Hematopoietic multipotent progenitor cell (in vitro differentiated cells): ENCODE measurements around the gene TCEANC2. TPM values are rescaled to one million over a fixed set of nuclear protein-coding genes. Genes with fewer than 3 reads are reported as not detected.
A peak's percentile ranks its signal among the peaks of the same experiment; 100 is the strongest.
"Not testable (repeated sequence)": the region's sequence is repeated elsewhere in the genome, so short reads cannot be mapped to it uniquely, and the experiment has no call there.

Source experiments
- DNase-seq, 3 donors: peaks; one replicate each; pipeline ENCODE4 v3.0.0-alpha.2; 2011 to 2015; ENCODE audit warnings: low read depth in 2 of 3, low spot score in 2 of 3
- total RNA-seq: library from RNA; depleted of rRNA; stranded (reverse); fragments of >200 nt; gene quantifications from one replicate; pipeline ENCODE4 v1.2.3, GENCODE V29; 2012

Gene TCEANC2
- total RNA-seq, 1 donor = 7.5 TPM

GRCh38 chr1:54081306-54082270, 28.2 kb downstream of the TCEANC2 start:
- DNase-seq = peak in 2 of 3 donors; percentile 35 to 51

- no peak for DNase-seq
Measured at GRCh38 chr1:54084794-54085193, 31.4 kb downstream of the TCEANC2 start.

DNA sequence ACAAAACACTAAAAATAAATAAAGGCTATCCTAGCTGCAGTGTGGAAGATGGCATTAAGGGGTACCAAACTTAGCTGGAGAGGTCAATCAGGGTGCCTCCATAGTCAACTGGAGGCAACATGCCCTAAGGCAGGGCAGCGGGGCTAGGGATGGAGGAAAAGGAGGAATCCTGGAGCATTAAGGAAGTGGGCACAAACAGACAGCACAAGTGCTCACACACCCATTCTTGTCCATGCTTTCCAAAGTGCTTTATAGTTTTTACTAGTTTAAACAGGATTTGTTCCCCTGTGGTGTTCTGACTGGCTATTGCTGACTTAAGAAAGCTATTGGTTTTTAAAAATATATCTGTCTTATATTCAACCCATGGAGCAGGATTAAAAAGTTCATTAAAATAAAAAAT, 33.3 kb downstream of the TCEANC2 start:
- no peak for DNase-seq

DNA sequence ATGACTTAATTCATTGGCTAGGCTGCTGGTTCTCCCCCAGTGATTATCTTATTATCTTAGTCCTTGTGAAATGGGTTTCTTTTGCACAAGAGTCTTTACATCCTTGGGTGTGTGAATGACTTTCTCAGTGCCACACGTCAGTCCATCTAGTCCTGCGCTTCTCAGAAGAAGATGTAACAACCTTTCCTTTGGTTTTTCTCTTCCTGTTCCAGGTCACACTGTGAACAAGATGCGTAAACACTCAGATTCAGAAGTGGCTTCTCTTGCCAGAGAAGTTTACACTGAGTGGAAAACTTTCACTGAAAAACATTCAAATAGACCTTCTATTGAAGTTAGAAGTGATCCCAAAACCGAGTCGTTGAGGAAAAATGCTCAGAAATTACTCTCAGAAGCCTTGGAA, 35.0 kb downstream of the TCEANC2 start:
- no peak for DNase-seq

DNA sequence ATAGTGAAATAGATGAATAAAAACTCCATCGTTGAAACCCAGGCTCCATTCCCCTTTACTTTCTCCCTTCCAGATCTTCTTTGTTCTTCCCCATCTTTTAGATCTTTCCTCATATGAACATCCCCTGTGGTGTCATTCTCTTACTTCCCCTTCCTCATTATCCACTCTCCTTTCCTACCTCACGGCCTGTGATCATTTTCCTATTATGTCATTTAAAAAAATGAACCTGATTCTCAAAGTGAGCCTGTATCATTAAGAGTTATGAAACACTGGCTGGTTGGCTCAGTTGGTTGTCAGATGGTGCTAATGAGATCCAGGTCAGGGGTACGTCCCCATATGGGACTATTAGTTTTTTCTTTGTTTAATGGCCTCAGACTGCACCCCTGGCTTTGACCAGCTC, 38.3 kb downstream of the TCEANC2 start:
- DNase-seq = no peak

- no peak for DNase-seq
Measured at GRCh38 chr1:54094001-54094729, 40.8 kb downstream of the TCEANC2 start.

- not testable (repeated sequence) for DNase-seq
Measured at GRCh38 chr1:54094730-54095105, 41.3 kb downstream of the TCEANC2 start.

- DNase-seq = peak in 2 of 3 donors; percentile 67 to 86
Measured at GRCh38 chr1:54095546-54096226, 42.3 kb downstream of the TCEANC2 start.

DNA sequence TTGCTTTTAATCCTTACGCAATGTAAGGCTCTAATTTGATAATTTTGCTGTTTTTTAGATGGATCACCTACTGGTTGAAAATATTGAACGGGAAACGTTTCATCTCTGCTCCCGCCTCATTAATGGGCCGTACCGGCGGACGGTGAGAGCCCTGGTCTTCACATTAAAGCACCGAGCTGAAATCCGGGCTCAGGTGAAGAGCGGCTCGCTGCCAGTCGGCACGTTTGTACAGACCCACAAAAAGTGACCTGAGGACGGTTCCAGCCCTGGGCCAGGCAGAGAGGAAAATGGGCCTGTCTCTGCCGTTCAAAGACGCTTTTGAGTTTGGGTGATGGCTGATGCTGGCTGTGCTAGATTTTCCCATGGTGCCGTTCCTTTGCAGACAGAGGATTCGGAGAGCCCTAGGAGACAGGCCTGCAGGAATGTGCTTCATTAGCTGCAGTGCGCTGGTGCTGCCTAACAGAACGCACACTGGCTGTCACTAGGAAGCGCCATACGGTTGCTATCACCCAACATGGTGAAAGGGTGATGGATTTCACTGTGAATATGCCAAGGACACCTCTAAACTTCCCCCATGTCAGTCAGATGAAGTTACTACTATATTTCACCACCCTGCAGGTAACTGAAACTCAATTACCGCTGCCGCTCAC, 42.9 kb downstream of the TCEANC2 start:
- DNase-seq = peak in 1 of 3 donors; percentile 19

GRCh38 chr1:54096877-54097240, 43.5 kb downstream of the TCEANC2 start:
- peak in 2 of 3 donors; percentile 27 to 31 for DNase-seq

- peak in 1 of 3 donors; percentile 17 for DNase-seq
Measured at GRCh38 chr1:54099061-54099610, 45.7 kb downstream of the TCEANC2 start.

GRCh38 chr1:54100500-54100899, 47.1 kb downstream of the TCEANC2 start:
- no peak for DNase-seq

- DNase-seq = no peak
Measured at GRCh38 chr1:54103414-54103813, 50.0 kb downstream of the TCEANC2 start.

GRCh38 chr1:54104613-54105012, 51.2 kb downstream of the TCEANC2 start:
- not testable (repeated sequence) for DNase-seq

GRCh38 chr1:54105080-54105479, 51.7 kb downstream of the TCEANC2 start:
- DNase-seq = no peak

DNA sequence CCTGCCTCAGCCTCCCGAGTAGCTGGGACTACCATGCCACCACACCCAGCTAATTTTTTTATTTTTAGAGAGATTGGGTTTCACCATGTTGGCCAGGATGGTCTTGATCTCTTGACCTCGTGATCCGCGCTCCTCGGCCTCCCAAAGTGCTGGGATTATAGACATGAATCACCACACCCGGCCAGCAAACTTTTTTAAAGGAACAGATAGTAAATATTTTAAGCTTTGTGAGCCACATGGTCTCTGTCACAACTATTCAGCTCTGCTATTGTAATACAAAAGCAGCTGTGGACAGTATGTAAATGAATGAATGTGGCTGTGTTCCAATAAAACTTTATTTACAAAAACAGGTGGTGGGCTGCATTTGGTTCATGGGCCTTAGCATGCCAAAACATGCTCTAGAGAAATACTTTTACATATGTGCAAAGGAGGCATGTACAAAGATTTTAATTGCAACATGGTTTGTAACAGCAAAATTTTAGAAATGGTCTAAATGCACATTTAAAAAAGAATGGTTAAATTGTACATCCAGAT, 52.4 kb downstream of the TCEANC2 start:
- DNase-seq = no peak

- DNase-seq = peak in 2 of 3 donors; percentile 17 to 38
Measured at GRCh38 chr1:54107131-54107530, 53.7 kb downstream of the TCEANC2 start.

- no peak for DNase-seq
Measured at GRCh38 chr1:54108156-54108555, 54.7 kb downstream of the TCEANC2 start.

DNA sequence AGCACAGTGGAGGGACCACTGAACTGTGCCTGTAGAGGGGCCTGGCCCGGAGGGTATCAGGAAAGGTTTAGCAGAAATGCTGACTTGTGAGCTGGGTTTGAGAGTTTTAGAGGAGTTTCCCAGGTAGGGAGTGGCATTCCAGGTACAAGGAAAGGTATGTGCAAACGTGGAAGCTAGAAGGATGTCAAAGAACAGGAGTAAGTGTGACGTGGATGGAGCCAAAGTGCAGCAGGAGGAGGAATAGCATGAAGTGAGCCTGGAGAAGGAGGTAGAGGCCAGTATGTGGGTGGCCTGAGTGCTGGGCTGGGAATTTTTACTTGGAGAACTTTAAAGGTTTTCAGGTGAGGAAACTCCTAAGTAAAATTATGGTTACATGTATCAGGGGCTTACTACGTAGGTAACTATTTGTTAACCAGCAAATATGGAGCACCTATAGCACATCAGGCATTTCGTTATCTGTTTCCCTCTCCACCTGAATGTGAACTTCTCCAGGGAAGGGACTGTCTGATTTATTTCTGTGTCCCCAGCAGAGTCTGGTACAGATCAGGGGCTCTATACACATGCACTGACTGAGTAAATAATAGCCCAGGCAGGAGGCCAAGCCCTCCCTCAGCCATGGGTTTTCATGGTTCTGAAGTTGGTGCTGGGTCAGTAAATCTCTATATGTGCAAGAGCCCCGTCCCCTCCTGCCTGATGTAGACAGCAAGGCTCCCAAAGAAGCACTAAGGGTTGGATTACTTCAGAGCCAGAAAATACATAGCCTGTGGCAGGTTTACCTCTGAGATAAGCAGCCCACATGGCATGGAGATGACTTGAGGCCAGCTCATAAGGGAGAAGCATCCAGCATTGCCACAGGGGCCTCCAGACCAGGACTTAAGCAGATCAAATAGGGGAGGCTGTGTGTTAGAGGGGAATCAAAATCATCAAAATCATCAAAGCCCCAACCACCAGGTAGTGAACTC, 56.0 kb downstream of the TCEANC2 start:
- DNase-seq = no peak
